GM12873 (cell line): ENCODE results near the gene GLI3.

Experiments
- TF ChIP-seq, protein P1 (sequence below): IDR thresholded peaks from 2 replicates; pipeline ENCODE4 v1.5.1; 2012; ENCODE audit warnings: low read depth, mild to moderate bottlenecking, moderate library complexity, low read length, control low read depth; ENCODE audit not compliant: insufficient read depth; ENCODE audit errors: missing control alignments

Gene GLI3

GRCh38 chr7:42221304-42221703 lies 15.7 kb downstream of the GLI3 start:
- TF ChIP-seq, protein P1, sequence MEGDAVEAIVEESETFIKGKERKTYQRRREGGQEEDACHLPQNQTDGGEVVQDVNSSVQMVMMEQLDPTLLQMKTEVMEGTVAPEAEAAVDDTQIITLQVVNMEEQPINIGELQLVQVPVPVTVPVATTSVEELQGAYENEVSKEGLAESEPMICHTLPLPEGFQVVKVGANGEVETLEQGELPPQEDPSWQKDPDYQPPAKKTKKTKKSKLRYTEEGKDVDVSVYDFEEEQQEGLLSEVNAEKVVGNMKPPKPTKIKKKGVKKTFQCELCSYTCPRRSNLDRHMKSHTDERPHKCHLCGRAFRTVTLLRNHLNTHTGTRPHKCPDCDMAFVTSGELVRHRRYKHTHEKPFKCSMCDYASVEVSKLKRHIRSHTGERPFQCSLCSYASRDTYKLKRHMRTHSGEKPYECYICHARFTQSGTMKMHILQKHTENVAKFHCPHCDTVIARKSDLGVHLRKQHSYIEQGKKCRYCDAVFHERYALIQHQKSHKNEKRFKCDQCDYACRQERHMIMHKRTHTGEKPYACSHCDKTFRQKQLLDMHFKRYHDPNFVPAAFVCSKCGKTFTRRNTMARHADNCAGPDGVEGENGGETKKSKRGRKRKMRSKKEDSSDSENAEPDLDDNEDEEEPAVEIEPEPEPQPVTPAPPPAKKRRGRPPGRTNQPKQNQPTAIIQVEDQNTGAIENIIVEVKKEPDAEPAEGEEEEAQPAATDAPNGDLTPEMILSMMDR: no peak

- TF ChIP-seq, protein P1: no peak
Observed at GRCh38 chr7:42219447-42219846, 17.6 kb downstream of the GLI3 start.

GRCh38 chr7:42218248-42218647 lies 18.8 kb downstream of the GLI3 start:
- TF ChIP-seq, protein P1: no peak

- TF ChIP-seq, protein P1: no peak
Observed at GRCh38 chr7:42217548-42217947, 19.5 kb downstream of the GLI3 start.

GRCh38 chr7:42217053-42217452 lies 20.0 kb downstream of the GLI3 start:
- TF ChIP-seq, protein P1: no peak

GRCh38 chr7:42214060-42214679 lies 22.8 kb downstream of the GLI3 start:
- TF ChIP-seq, protein P1: no peak

DNA sequence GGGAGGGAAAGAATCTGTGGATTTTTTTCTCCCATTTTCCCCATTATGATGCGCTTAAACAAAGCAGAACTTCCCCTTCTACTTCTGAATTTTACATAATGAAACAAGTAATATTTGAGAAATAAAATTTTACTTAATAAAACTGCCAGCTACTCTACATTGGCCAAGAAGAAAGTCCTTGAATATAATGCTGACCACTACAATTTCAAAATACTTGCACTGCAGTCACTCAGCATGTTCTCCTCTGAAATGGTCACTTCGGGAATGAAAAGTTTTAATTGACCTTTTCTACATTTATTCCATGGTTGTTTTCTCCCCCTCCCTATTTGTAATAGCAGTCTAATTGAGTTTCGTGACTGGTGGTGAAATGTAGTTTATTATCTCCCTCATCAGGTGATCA lies 23.9 kb downstream of the GLI3 start:
- TF ChIP-seq, protein P1: no peak
